HFFc6 (cell line): ENCODE data around the gene ARF1. TPM values are rescaled to one million over a fixed set of nuclear protein-coding genes. Genes with fewer than 3 reads are reported as not detected.

Experiments
- DNase-seq: peaks from one replicate; pipeline ENCODE4 v3.0.0-alpha.2; 2018
- H3K27ac Mint-ChIP-seq: 2 replicates; pipeline ENCODE4 v1.8.0; 2020; ENCODE audit warnings: mild to moderate bottlenecking, mixed read lengths
- H3K27me3 Mint-ChIP-seq: 2 replicates; pipeline ENCODE4 v1.8.0; 2021; ENCODE audit warnings: mild to moderate bottlenecking, moderate library complexity, mixed read lengths; ENCODE audit not compliant: insufficient read depth
- H3K36me3 Mint-ChIP-seq: 2 replicates; pipeline ENCODE4 v1.8.0; 2021; ENCODE audit warnings: low read depth, mixed read lengths
- H3K4me1 Mint-ChIP-seq: 2 replicates; pipeline ENCODE4 v1.8.0; 2020; ENCODE audit warnings: low read depth, mixed read lengths
- H3K4me3 Mint-ChIP-seq: 2 replicates; pipeline ENCODE4 v1.8.0; 2020; ENCODE audit warnings: mild to moderate bottlenecking, moderate library complexity, mixed read lengths
- H3K9me3 Mint-ChIP-seq: 2 replicates; pipeline ENCODE4 v1.8.0; 2020; ENCODE audit warnings: mild to moderate bottlenecking, mixed read lengths
- total RNA-seq, 6 experiments: library from RNA; stranded (reverse); fragmentation: NEBNext Ultra II Directional; extraction: Animal tissue kit (Norgen Biotek cat#: 25700); gene quantifications; 2 replicates in 1 of 6; 3 replicates in 5 of 6; pipeline ENCODE4 v1.2.3, GENCODE V29; 2021
- TF ChIP-seq, protein P1 (sequence below): fragments of 200-600 bp; sonication (generic); IDR thresholded peaks from 2 replicates; pipeline ENCODE4 v1.5.0; 2021; ENCODE audit warnings: antibody characterized with exemption, mild to moderate bottlenecking

The ARF1 gene
- total RNA-seq, 6 experiments from 2014 or later: 578 to 615 (median 590) TPM

DNA sequence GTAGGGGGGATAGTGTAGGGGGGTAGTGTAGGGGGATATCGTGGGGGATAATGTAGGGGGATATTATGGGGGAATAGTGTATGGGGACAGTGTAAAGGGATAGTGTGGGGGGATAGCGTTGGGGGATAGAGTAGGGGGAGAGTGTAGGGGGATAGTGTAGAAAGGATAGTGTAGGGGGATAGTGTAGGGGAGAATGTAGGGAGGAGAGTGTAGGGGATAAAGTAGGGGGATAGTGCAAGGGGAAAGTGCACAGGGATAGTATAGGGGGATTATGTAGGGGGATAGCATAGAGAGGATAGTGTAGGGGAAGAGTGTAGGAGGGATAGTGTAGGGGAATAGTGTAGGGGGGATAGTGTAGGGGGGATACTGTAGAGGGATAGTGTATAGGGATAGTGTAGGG lies 12.3 kb upstream of the ARF1 start:
- no peak overlapping the region for H3K4me3 Mint-ChIP-seq
- peaks cover 22% of the 10 kb centered on the region for H3K27me3 Mint-ChIP-seq
- no peaks in the 10 kb centered on the region for H3K36me3 Mint-ChIP-seq
- H3K4me1 Mint-ChIP-seq: peaks cover 6% of the 10 kb centered on the region; the same call in 1 of the 2 replicates
- no peak overlapping the region for H3K27ac Mint-ChIP-seq
- TF ChIP-seq, protein P1, sequence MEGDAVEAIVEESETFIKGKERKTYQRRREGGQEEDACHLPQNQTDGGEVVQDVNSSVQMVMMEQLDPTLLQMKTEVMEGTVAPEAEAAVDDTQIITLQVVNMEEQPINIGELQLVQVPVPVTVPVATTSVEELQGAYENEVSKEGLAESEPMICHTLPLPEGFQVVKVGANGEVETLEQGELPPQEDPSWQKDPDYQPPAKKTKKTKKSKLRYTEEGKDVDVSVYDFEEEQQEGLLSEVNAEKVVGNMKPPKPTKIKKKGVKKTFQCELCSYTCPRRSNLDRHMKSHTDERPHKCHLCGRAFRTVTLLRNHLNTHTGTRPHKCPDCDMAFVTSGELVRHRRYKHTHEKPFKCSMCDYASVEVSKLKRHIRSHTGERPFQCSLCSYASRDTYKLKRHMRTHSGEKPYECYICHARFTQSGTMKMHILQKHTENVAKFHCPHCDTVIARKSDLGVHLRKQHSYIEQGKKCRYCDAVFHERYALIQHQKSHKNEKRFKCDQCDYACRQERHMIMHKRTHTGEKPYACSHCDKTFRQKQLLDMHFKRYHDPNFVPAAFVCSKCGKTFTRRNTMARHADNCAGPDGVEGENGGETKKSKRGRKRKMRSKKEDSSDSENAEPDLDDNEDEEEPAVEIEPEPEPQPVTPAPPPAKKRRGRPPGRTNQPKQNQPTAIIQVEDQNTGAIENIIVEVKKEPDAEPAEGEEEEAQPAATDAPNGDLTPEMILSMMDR: no peak
- no peak for DNase-seq
- no peaks in the 10 kb centered on the region for H3K9me3 Mint-ChIP-seq

DNA sequence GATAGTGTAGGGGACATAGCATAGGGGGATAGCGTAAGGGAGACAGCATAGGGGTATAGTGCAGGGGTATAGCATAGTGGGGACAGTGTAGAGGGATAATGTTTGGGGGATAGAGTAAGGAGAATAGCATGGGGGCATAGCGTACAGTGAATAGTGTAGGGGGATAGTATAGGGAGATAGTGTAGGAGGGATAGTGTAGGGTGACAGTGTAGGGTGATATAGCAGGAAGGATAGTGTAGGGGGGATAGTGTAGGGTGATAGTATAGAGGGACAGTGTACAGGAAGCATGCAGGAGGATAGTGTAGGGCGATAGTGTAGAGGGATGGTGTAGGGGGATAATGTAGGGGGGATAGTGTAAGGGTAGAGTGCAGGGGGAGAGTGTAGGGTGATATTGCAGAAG lies 11.7 kb upstream of the ARF1 start:
- no peak overlapping the region for H3K27ac Mint-ChIP-seq
- H3K27me3 Mint-ChIP-seq: peaks cover 15% of the 10 kb centered on the region
- H3K9me3 Mint-ChIP-seq: no peaks in the 10 kb centered on the region
- H3K4me3 Mint-ChIP-seq: no peak overlapping the region
- DNase-seq: no peak
- peaks cover 6% of the 10 kb centered on the region; the same call in 1 of the 2 replicates for H3K4me1 Mint-ChIP-seq
- H3K36me3 Mint-ChIP-seq: no peaks in the 10 kb centered on the region
- TF ChIP-seq, protein P1: no peak

- no peak overlapping the region for H3K4me3 Mint-ChIP-seq
- H3K27me3 Mint-ChIP-seq: peaks cover 6% of the 10 kb centered on the region
- no peaks in the 10 kb centered on the region for H3K36me3 Mint-ChIP-seq
- peaks cover 6% of the 10 kb centered on the region; the same call in 1 of the 2 replicates for H3K4me1 Mint-ChIP-seq
- TF ChIP-seq, protein P1: no peak
- DNase-seq: no peak
- no peak overlapping the region for H3K27ac Mint-ChIP-seq
- no peaks in the 10 kb centered on the region for H3K9me3 Mint-ChIP-seq
Measured at GRCh38 chr1:228071839-228072657, 10.5 kb upstream of the ARF1 start.

DNA sequence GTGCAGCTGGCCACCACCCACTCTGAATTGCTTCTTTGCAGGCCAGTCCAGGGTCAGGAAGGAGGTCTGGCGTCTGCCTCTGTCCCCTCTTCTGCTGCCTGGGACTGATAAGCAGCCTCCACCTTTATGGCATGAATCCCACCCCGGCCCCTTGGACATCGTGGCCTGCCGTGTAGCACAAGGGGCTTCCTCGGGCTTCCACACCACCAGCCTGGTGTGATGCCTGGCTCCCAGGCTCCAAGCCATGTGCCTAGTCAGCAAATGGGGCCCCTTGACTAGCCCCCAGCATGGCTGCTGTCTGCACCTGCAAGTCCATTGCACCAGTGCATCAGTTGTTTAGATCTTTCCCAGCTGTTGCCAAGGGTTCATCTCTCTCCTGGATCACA lies 9.9 kb upstream of the ARF1 start:
- Mint-ChIP-seq H3K27ac (no peak overlapping the region), H3K4me3 (no peak overlapping the region)

DNA sequence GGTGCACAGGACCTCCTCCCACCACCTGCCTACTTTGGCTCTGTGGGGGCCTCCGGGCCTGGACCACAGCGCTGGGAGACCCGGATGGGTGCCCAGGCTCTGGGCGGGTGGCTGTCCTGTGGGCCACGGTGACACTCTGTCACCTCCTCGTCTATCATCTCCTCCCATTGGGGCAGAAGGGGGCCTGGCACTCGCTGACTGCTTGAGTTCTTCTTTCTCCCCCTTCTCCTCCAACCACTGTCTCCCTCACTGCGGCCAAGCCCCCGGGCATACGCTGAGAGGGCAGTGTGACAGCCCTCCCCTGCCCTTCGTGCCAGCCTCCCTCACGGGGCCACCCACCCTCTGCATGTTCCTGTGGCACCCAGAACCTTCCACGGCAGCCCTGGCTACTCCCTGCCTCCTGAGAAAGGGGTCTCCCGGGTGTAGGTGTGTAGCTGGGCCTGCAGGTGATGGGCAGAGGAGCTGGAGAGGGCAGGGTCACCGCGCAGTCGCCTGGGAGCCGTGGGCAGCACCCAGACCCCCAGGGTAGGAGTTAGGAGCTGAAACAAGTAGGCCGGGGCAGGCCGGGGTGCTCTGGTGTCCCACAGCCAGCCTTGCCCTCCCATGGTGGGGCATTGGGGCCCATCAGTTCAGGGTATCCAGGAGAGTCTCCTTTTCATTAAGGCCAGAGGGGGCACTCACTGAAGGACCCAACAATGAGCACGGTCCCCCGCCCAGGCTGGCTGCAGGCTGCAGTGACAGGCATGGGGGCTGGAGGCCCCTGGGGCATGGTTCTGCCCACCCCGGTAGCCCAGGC lies 9.2 kb upstream of the ARF1 start:
- TF ChIP-seq, protein P1: no peak
- Mint-ChIP-seq H3K27ac (no peak overlapping the region), H3K36me3 (no peaks in the 10 kb centered on the region), H3K4me3 (no peak overlapping the region), H3K4me1 (peaks cover 6% of the 10 kb centered on the region; the same call in 1 of the 2 replicates), H3K27me3 (peaks cover 2% of the 10 kb centered on the region), H3K9me3 (no peaks in the 10 kb centered on the region)
- no peak for DNase-seq

More for the DNA sequence above, 9.9 kb upstream of the ARF1 start:
- TF ChIP-seq, protein P1: no peak
- H3K4me1 Mint-ChIP-seq: peaks cover 6% of the 10 kb centered on the region; the same call in 1 of the 2 replicates
- H3K36me3 Mint-ChIP-seq: no peaks in the 10 kb centered on the region
- H3K27me3 Mint-ChIP-seq: peaks cover 2% of the 10 kb centered on the region
- DNase-seq: no peak
- no peaks in the 10 kb centered on the region for H3K9me3 Mint-ChIP-seq
